Breast epithelium (tissue), 4 donors: ENCODE results near the gene BEST1. TPM values are rescaled to one million over a fixed set of nuclear protein-coding genes. Genes with fewer than 3 reads are reported as not detected.

Source experiments
- DNase-seq, 2 donors: peaks; one replicate each; pipeline ENCODE4 v3.0.0-alpha.2; 2019; ENCODE audit warnings: low spot score in 2 of 2
- H3K27ac ChIP-seq, 2 donors: fragments of 200-600 bp; sonication (generic) in 1 of 2; one replicate each; pipeline ENCODE4 v1.5.1; 2016 to 2019; ENCODE audit warnings: mild to moderate bottlenecking in 1 of 2
- H3K27me3 ChIP-seq, 2 donors: fragments of 200-600 bp; sonication (generic) in 1 of 2; one replicate each; pipeline versions ENCODE4 v1.5.1 to v1.6.0; 2017 to 2019; ENCODE audit warnings: control low read depth in 1 of 2, mild to moderate bottlenecking in 1 of 2
- H3K36me3 ChIP-seq: fragments of 200-600 bp; one replicate; pipeline ENCODE4 v1.5.1; 2019
- H3K4me1 ChIP-seq, 2 donors: fragments of 200-600 bp; sonication (generic); one replicate each; pipeline ENCODE4 v1.5.1; 2016 to 2019; ENCODE audit warnings: control low read depth in 1 of 2
- H3K4me3 ChIP-seq, 3 donors: fragments of 200-600 bp; sonication (generic); 1 replicate in 2 of 3; 2 replicates in 1 of 3; pipeline ENCODE4 v1.5.1; 2016 to 2019; ENCODE audit warnings: mild to moderate bottlenecking in 3 of 3, moderate library complexity in 2 of 3
- H3K9me3 ChIP-seq, 2 donors: fragments of 200-600 bp; sonication (generic) in 1 of 2; one replicate each; pipeline ENCODE4 v1.5.1; 2016 to 2019; ENCODE audit warnings: control low read depth in 1 of 2
- POLR2A ChIP-seq: fragments of 450-650 bp; IDR thresholded peaks from one replicate; pipeline ENCODE4 v1.6.1; 2016; ENCODE audit warnings: antibody characterized with exemption, mild to moderate bottlenecking, moderate library complexity
- POLR2AphosphoS5 ChIP-seq, 3 donors: sonication (generic); formaldehyde crosslinking; IDR thresholded peaks; one replicate each; pipeline ENCODE4 v1.6.1; 2017; ENCODE audit warnings: antibody characterized with exemption in 3 of 3
- intact Hi-C: fragments of 100-400 bp; cut with DNase I; formaldehyde crosslinking; loops from one replicate; pipeline ENCODE4 v1.15.1; 2023; ENCODE audit warnings: low total_unique reads
- total RNA-seq, 3 donors: library from RNA; depleted of rRNA; stranded (reverse); fragments of >200 nt; gene quantifications; one replicate each; pipeline ENCODE4 v1.1.0, GENCODE V29; 2016
- TF ChIP-seq, protein P1 (sequence below), 3 donors: fragments of 450-650 bp; IDR thresholded peaks; one replicate each; pipeline ENCODE4 v1.5.1; 2016 to 2017; ENCODE audit warnings: antibody characterized with exemption in 3 of 3, mild to moderate bottlenecking in 3 of 3, moderate library complexity in 3 of 3

Gene BEST1
- total RNA-seq, 3 donors from 2014 or later, result 3.7 to 10.1 (median 5.9) TPM

DNA sequence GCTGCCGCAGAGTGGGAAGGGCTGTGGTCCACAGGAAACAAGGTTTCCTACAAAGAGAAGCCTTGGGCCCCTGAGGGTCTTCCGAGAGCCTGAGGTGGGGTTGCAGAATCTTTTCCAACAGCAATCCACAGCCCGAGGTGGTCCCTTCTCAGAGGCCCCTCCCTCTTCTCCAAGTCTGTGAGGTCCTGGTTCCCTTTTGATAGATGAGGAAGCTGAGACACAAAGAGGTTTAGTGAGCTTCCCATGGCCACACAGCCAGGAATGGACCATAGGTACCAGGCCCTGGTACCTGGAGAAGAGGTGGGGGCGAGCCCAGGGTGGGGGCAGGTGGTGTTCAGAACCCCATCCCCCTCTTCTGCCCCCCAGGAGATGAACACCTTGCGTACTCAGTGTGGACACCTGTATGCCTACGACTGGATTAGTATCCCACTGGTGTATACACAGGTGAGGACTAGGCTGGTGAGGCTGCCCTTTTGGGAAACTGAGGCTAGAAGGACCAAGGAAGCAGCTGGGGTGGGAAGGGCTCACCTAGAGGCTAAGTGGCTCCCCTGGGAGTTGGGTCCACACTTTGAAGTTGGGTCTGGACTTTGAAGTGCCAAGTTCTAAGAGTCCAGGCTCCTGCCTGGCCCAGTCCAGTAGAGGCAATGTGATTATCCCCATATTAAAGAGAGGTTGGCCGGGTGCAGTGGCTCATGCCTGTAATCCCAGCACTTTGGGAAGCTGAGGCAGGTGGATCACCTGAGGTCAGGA lies 7.0 kb downstream of the BEST1 start:
- Histone ChIP-seq H3K4me1 (peaks cover 0 to 7% of the 10 kb centered on the region in 2 donors), H3K9me3 (no peaks in the 10 kb centered on the region), H3K27me3 (no peaks in the 10 kb centered on the region), H3K27ac (peak overlapping the region in 1 of 2 donors; percentile 0), H3K36me3 (no peaks in the 10 kb centered on the region), H3K4me3 (no peak overlapping the region)
- intact Hi-C loops, result loop anchor here (10.0 kb wide), 1 partner anchor 128 kb away; no protein-coding TSS in a partner anchor
- DNase-seq, result peak in 1 of 2 donors; percentile 15
- TF ChIP-seq POLR2AphosphoS5 (IDR thresholded peaks at IDR 0.05) (no peak), POLR2A (no peak)
- TF ChIP-seq, protein P1, sequence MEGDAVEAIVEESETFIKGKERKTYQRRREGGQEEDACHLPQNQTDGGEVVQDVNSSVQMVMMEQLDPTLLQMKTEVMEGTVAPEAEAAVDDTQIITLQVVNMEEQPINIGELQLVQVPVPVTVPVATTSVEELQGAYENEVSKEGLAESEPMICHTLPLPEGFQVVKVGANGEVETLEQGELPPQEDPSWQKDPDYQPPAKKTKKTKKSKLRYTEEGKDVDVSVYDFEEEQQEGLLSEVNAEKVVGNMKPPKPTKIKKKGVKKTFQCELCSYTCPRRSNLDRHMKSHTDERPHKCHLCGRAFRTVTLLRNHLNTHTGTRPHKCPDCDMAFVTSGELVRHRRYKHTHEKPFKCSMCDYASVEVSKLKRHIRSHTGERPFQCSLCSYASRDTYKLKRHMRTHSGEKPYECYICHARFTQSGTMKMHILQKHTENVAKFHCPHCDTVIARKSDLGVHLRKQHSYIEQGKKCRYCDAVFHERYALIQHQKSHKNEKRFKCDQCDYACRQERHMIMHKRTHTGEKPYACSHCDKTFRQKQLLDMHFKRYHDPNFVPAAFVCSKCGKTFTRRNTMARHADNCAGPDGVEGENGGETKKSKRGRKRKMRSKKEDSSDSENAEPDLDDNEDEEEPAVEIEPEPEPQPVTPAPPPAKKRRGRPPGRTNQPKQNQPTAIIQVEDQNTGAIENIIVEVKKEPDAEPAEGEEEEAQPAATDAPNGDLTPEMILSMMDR (IDR thresholded peaks at IDR 0.05), result no peak

DNA sequence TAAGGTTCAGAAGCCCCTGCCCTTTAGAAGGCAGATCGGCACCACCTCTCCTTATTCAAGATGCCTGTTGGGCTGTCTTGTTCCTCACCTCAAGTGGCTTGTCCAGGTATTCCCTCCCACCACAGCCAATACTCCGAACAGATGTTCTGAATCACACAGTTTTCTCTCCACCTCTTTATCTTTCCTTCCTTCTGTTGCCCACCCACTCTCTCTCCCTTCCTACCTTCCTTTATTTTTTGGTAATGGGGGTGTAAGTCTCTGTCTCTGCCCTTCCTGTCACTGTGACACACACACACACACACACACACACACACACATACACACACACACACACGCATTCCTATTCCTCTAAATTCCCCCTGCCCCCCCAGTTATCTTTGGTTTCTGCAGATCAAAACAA lies 8.4 kb downstream of the BEST1 start:
- no peak for DNase-seq
- Histone ChIP-seq H3K4me3 (no peak overlapping the region), H3K36me3 (no peaks in the 10 kb centered on the region), H3K27ac (peak overlapping the region in 1 of 2 donors; percentile 12), H3K9me3 (no peaks in the 10 kb centered on the region), H3K4me1 (peaks cover 4 to 16% of the 10 kb centered on the region in 2 donors), H3K27me3 (no peaks in the 10 kb centered on the region)
- intact Hi-C loops, result loop anchor here (10.0 kb wide), 1 partner anchor 126 kb away; no protein-coding TSS in a partner anchor
- TF ChIP-seq, protein P1 (IDR thresholded peaks at IDR 0.05), result no peak
- TF ChIP-seq POLR2AphosphoS5 (IDR thresholded peaks at IDR 0.05) (no peak), POLR2A (no peak)

DNA sequence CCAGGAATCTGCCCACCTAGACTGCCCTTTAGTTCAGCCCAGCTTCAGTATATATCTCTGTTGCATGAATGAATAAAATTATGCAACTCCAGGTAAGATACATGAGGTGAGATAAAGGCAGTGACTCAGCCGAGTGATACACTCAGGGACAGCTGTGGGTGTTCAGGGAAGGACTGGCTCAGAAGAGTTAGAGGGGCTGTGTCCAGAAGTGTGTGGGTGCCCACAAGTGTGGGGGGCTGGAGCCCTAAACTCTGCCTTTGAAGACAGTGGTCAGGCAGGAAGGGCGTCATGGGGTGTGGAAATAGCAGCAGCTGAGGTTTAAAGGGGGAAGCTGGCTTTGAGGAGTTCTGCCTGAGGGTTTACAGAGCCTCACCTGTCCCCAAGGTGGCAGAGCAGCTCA lies 9.0 kb downstream of the BEST1 start:
- Histone ChIP-seq H3K9me3 (no peaks in the 10 kb centered on the region), H3K4me1 (peaks cover 9 to 16% of the 10 kb centered on the region in 2 donors), H3K27me3 (no peaks in the 10 kb centered on the region), H3K36me3 (no peaks in the 10 kb centered on the region), H3K27ac (peak overlapping the region; percentile 12 to 25), H3K4me3 (no peak overlapping the region)
- intact Hi-C loops, result loop anchor here (10.0 kb wide), 1 partner anchor 126 kb away; no protein-coding TSS in a partner anchor
- TF ChIP-seq, protein P1 (IDR thresholded peaks at IDR 0.05), result no peak
- TF ChIP-seq POLR2A (no peak), POLR2AphosphoS5 (IDR thresholded peaks at IDR 0.05) (no peak)
- peak in 1 of 2 donors; percentile 13 for DNase-seq

DNA sequence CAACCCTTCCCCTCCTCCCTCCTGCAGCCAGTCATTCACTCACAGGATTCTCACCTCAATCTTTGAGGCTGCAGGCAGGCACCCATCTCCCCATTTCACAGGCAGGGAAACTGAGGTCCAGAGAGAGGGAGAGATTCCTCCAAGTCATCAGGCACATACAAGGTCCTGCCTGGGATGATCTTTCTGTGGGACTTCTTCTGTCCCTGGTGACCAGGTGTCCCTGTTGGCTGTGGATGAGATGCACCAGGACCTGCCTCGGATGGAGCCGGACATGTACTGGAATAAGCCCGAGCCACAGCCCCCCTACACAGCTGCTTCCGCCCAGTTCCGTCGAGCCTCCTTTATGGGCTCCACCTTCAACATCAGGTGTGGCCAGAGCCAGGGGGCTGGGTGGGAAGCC lies 9.5 kb downstream of the BEST1 start:
- no peaks in the 10 kb centered on the region for H3K36me3 ChIP-seq
- H3K4me1 ChIP-seq, result peaks cover 10 to 16% of the 10 kb centered on the region in 2 donors
- TF ChIP-seq, protein P1 (IDR thresholded peaks at IDR 0.05), result no peak
- no peak for TF ChIP-seq POLR2AphosphoS5 (IDR thresholded peaks at IDR 0.05)
- no peak for TF ChIP-seq POLR2A
- DNase-seq, result no peak
- intact Hi-C loops, result loop anchor here (10.0 kb wide), 1 partner anchor 125 kb away; no protein-coding TSS in a partner anchor
- H3K27me3 ChIP-seq, result no peaks in the 10 kb centered on the region
- H3K27ac ChIP-seq, result peak overlapping the region; percentile 12 to 25
- H3K4me3 ChIP-seq, result no peak overlapping the region
- H3K9me3 ChIP-seq, result no peaks in the 10 kb centered on the region

DNA sequence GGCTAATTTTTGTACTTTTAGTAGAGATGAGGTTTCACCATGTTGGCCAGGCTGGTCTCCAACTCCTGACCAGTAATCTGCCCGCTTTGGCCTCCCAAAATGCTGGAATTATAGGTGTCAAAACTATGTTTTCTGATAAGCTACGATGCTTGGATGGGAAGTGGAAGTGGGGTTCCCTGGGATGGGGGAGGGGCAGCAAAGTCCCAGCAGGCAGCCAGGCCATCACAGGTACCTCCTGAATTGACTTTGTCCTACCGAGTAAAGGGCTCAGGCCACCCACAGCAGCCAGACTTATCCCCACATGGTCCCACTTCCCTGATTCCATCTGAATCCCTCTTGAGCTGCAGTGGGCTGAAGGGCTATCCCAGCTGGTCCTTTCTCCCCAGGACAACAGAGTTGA lies 10.4 kb downstream of the BEST1 start:
- no peaks in the 10 kb centered on the region for H3K9me3 ChIP-seq
- peaks cover 10 to 13% of the 10 kb centered on the region in 2 donors for H3K4me1 ChIP-seq
- H3K4me3 ChIP-seq, result no peak overlapping the region
- no peak for DNase-seq
- TF ChIP-seq POLR2A (no peak), POLR2AphosphoS5 (IDR thresholded peaks at IDR 0.05) (no peak)
- TF ChIP-seq, protein P1 (IDR thresholded peaks at IDR 0.05), result no peak
- no peaks in the 10 kb centered on the region for H3K27me3 ChIP-seq
- H3K27ac ChIP-seq, result peak overlapping the region; percentile 60 to 98
- no peaks in the 10 kb centered on the region for H3K36me3 ChIP-seq
- intact Hi-C loops, result no loop called here
